Measurements from ENCODE around the gene MLKL. TPM values are rescaled to one million over a fixed set of nuclear protein-coding genes. Genes with fewer than 3 reads are reported as not detected.

MLKL gene
- total RNA-seq, 1 donor from 2014 or later: 6.3 TPM

DNA sequence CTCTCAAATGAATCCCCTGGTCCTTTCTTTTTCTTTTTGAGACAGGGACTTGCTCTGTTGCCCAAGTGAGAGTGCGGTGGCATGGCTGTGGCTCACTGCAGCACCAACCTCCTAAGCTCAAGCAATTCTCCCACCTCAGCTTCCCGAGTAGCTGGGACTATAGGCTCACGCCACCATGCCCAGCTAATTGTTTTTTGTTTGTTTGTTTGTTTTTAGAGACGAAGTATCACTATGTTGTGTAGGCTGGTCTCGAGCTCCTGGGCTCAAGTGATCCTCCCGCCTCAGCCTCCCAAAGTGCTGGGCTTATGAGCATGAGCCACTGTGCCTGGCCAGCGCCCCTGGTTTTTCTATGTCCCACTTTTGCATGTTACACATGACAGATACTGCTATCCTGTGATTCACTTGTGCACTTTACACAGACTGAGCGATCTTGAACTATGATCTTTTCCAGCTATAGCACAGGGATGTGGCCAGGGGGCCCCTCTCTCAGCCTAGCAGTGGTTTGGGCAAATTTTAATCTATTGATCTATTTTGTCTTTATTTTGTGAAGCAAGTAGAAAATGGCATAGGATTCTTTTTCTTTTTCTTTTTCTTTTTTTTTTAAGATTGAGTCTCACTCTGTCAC, 31.3 kb upstream of the MLKL start:
- FAIRE-seq (no peak), DNase-seq (ENCODE audit: low read depth) (no peak)
- no peak overlapping the region for H3K4me3 ChIP-seq (ENCODE audit: low read depth, low read length)
- TF ChIP-seq, protein P1, sequence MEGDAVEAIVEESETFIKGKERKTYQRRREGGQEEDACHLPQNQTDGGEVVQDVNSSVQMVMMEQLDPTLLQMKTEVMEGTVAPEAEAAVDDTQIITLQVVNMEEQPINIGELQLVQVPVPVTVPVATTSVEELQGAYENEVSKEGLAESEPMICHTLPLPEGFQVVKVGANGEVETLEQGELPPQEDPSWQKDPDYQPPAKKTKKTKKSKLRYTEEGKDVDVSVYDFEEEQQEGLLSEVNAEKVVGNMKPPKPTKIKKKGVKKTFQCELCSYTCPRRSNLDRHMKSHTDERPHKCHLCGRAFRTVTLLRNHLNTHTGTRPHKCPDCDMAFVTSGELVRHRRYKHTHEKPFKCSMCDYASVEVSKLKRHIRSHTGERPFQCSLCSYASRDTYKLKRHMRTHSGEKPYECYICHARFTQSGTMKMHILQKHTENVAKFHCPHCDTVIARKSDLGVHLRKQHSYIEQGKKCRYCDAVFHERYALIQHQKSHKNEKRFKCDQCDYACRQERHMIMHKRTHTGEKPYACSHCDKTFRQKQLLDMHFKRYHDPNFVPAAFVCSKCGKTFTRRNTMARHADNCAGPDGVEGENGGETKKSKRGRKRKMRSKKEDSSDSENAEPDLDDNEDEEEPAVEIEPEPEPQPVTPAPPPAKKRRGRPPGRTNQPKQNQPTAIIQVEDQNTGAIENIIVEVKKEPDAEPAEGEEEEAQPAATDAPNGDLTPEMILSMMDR (IDR thresholded peaks at IDR 0.05; ENCODE audit: insufficient read depth, low read length, severe bottlenecking): no peak
- H3K27me3 ChIP-seq (ENCODE audit: control insufficient read depth, insufficient read depth, low read length): no peaks in the 10 kb centered on the region
- H3K36me3 ChIP-seq (ENCODE audit: control insufficient read depth, insufficient read depth, low read length): no peaks in the 10 kb centered on the region

GRCh38 chr16:74729783-74730683, 29.4 kb upstream of the MLKL start:
- DNase-seq (ENCODE audit: low read depth) (peak; percentile 72), FAIRE-seq (no peak)
- no peaks in the 10 kb centered on the region for H3K27me3 ChIP-seq (ENCODE audit: control insufficient read depth, insufficient read depth, low read length)
- TF ChIP-seq, protein P1 (IDR thresholded peaks at IDR 0.05; ENCODE audit: insufficient read depth, low read length, severe bottlenecking): no peak
- H3K36me3 ChIP-seq (ENCODE audit: control insufficient read depth, insufficient read depth, low read length): no peaks in the 10 kb centered on the region
- no peak overlapping the region for H3K4me3 ChIP-seq (ENCODE audit: low read depth, low read length)

- Histone ChIP-seq H3K36me3 (ENCODE audit: control insufficient read depth, insufficient read depth, low read length) (no peaks in the 10 kb centered on the region), H3K4me3 (ENCODE audit: low read depth, low read length) (no peak overlapping the region), H3K27me3 (ENCODE audit: control insufficient read depth, insufficient read depth, low read length) (no peaks in the 10 kb centered on the region)
- DNase-seq (ENCODE audit: low read depth) (no peak), FAIRE-seq (no peak)
- TF ChIP-seq, protein P1 (IDR thresholded peaks at IDR 0.05; ENCODE audit: insufficient read depth, low read length, severe bottlenecking): no peak
Observed at GRCh38 chr16:74727903-74728302, 27.2 kb upstream of the MLKL start.

GRCh38 chr16:74726716-74727115, 26.1 kb upstream of the MLKL start:
- DNase-seq (ENCODE audit: low read depth) (no peak), FAIRE-seq (no peak)
- Histone ChIP-seq H3K36me3 (ENCODE audit: control insufficient read depth, insufficient read depth, low read length) (no peaks in the 10 kb centered on the region), H3K27me3 (ENCODE audit: control insufficient read depth, insufficient read depth, low read length) (no peaks in the 10 kb centered on the region), H3K4me3 (ENCODE audit: low read depth, low read length) (no peak overlapping the region)
- TF ChIP-seq, protein P1 (IDR thresholded peaks at IDR 0.05; ENCODE audit: insufficient read depth, low read length, severe bottlenecking): peak; percentile 44

DNA sequence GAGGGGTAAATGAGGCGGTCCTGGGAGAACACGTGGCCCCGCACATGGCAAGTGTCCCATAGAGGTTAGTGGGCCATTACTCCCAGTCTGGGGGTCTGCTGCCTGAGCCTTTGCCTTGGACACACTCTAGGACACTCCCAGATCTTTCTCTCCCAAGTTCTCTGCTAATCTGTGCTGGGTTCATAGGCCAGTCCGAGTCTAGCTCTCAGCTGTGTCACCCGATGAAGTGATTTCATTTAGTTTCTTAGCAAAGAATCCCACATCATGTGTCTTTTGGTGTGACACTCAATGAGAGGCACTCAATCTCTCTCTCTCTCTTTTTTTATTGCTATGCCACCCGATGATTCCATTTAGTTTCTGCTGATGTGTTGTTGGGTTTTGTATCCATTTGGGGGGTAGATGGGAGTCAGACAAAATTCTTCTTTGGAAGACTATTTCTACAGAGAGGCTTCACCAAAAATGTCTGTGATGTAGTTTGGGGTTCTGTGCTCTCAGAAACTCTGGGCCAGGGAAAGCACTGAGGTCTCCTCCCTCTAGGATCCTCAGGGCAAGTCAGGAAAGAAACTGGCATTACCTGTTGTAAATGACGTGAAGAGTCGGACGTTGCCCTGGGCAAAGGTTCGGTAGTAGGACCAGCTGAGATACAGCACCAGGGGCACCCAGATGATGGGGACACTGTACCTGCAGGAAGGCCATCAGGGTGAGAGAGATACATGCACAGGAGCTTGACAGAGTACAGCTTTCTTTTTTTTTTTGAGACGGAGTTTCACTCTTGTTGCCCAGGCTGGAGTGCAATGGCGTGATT, 25.2 kb upstream of the MLKL start:
- DNase-seq (ENCODE audit: low read depth) (no peak), FAIRE-seq (no peak)
- TF ChIP-seq, protein P1 (IDR thresholded peaks at IDR 0.05; ENCODE audit: insufficient read depth, low read length, severe bottlenecking): no peak
- Histone ChIP-seq H3K27me3 (ENCODE audit: control insufficient read depth, insufficient read depth, low read length) (no peaks in the 10 kb centered on the region), H3K4me3 (ENCODE audit: low read depth, low read length) (no peak overlapping the region), H3K36me3 (ENCODE audit: control insufficient read depth, insufficient read depth, low read length) (no peaks in the 10 kb centered on the region)

Data from bronchial epithelial cell (primary cell).